SJCRH30 (cell line): ENCODE measurements around the gene AGT. TPM values are rescaled to one million over a fixed set of nuclear protein-coding genes. Genes with fewer than 3 reads are reported as not detected.
A peak's percentile ranks its signal among the peaks of the same experiment; 100 is the strongest.
"Not testable (repeated sequence)": the region's sequence is repeated elsewhere in the genome, so short reads cannot be mapped to it uniquely, and the experiment has no call there.

Experiments used
- DNase-seq, 2 experiments: peaks; one replicate each; pipeline ENCODE4 v3.0.0-alpha.2; 2015 to 2020
- H3K27ac ChIP-seq: fragments of 250-450 bp; sonication (Bioruptor Pico); 2 replicates; pipeline ENCODE4 v1.5.1; 2020; ENCODE audit warnings: mild to moderate bottlenecking, moderate library complexity
- H3K27me3 ChIP-seq: fragments of 250-450 bp; sonication (Bioruptor Pico); 2 replicates; pipeline ENCODE4 v1.5.1; 2020; ENCODE audit warnings: mild to moderate bottlenecking, moderate library complexity
- H3K36me3 ChIP-seq: fragments of 250-450 bp; sonication (Bioruptor Pico); 2 replicates; pipeline ENCODE4 v1.5.1; 2020; ENCODE audit warnings: mild to moderate bottlenecking, moderate library complexity
- H3K4me1 ChIP-seq: fragments of 250-450 bp; sonication (Bioruptor Pico); 2 replicates; pipeline ENCODE4 v1.5.1; 2020; ENCODE audit warnings: mild to moderate bottlenecking, moderate library complexity
- H3K4me3 ChIP-seq: fragments of 250-450 bp; sonication (Bioruptor Pico); 2 replicates; pipeline ENCODE4 v1.5.1; 2020; ENCODE audit warnings: mild to moderate bottlenecking, moderate library complexity
- H3K9me3 ChIP-seq: fragments of 250-450 bp; sonication (Bioruptor Pico); replicated peaks from 2 replicates; pipeline ENCODE4 v1.5.1; 2020; ENCODE audit warnings: mild to moderate bottlenecking, moderate library complexity
- total RNA-seq: library from RNA; depleted of rRNA; stranded (reverse); fragments of >200 nt; shearing (Covaris generic); gene quantifications from 2 replicates; pipeline ENCODE4 v1.2.3, GENCODE V29; 2014

The AGT gene
- total RNA-seq, 1 experiment from 2014 or later = 1.8 TPM

GRCh38 chr1:230706020-230706699 is 7.8 kb downstream of the AGT start:
- no peak overlapping the region for H3K27ac ChIP-seq
- H3K36me3 ChIP-seq = no peaks in the 10 kb centered on the region
- no peaks in the 10 kb centered on the region for H3K27me3 ChIP-seq
- no peak overlapping the region for H3K4me3 ChIP-seq
- H3K4me1 ChIP-seq = no peaks in the 10 kb centered on the region
- no peaks in the 10 kb centered on the region for H3K9me3 ChIP-seq
- DNase-seq = no peak

- no peak for DNase-seq
- Histone ChIP-seq H3K27ac (no peak overlapping the region), H3K9me3 (no peaks in the 10 kb centered on the region), H3K4me1 (no peaks in the 10 kb centered on the region), H3K27me3 (no peaks in the 10 kb centered on the region), H3K36me3 (no peaks in the 10 kb centered on the region), H3K4me3 (no peak overlapping the region)
Observed at GRCh38 chr1:230705289-230706019, 8.5 kb downstream of the AGT start.

GRCh38 chr1:230704830-230705229 is 9.1 kb downstream of the AGT start:
- Histone ChIP-seq H3K27me3 (no peaks in the 10 kb centered on the region), H3K9me3 (no peaks in the 10 kb centered on the region), H3K36me3 (no peaks in the 10 kb centered on the region), H3K27ac (no peak overlapping the region), H3K4me1 (no peaks in the 10 kb centered on the region), H3K4me3 (no peak overlapping the region)
- DNase-seq = no peak

- Histone ChIP-seq H3K27me3 (no peaks in the 10 kb centered on the region), H3K9me3 (no peaks in the 10 kb centered on the region), H3K4me1 (no peaks in the 10 kb centered on the region), H3K27ac (no peak overlapping the region), H3K4me3 (no peak overlapping the region), H3K36me3 (no peaks in the 10 kb centered on the region)
- DNase-seq = no peak
Observed at GRCh38 chr1:230703679-230704385, 10.1 kb downstream of the AGT start.

GRCh38 chr1:230702934-230703678 is 10.8 kb downstream of the AGT start:
- H3K27ac ChIP-seq = no peak overlapping the region
- H3K36me3 ChIP-seq = no peaks in the 10 kb centered on the region
- no peak overlapping the region for H3K4me3 ChIP-seq
- DNase-seq = no peak
- no peaks in the 10 kb centered on the region for H3K4me1 ChIP-seq
- no peaks in the 10 kb centered on the region for H3K9me3 ChIP-seq
- no peaks in the 10 kb centered on the region for H3K27me3 ChIP-seq

GRCh38 chr1:230701895-230702768 is 11.8 kb downstream of the AGT start:
- no peak for DNase-seq
- H3K4me1 ChIP-seq = no peaks in the 10 kb centered on the region
- H3K4me3 ChIP-seq = no peak overlapping the region
- H3K9me3 ChIP-seq = no peaks in the 10 kb centered on the region
- no peak overlapping the region for H3K27ac ChIP-seq
- H3K27me3 ChIP-seq = no peaks in the 10 kb centered on the region
- H3K36me3 ChIP-seq = no peaks in the 10 kb centered on the region

- no peak for DNase-seq
- Histone ChIP-seq H3K27ac (no peak overlapping the region), H3K4me1 (no peaks in the 10 kb centered on the region), H3K36me3 (no peaks in the 10 kb centered on the region), H3K9me3 (no peaks in the 10 kb centered on the region), H3K4me3 (no peak overlapping the region), H3K27me3 (no peaks in the 10 kb centered on the region)
Observed at GRCh38 chr1:230701434-230701833, 12.5 kb downstream of the AGT start.

GRCh38 chr1:230700132-230700531 is 13.8 kb downstream of the AGT start:
- no peak overlapping the region for H3K27ac ChIP-seq
- H3K27me3 ChIP-seq = no peaks in the 10 kb centered on the region
- H3K4me1 ChIP-seq = no peaks in the 10 kb centered on the region
- H3K4me3 ChIP-seq = no peak overlapping the region
- H3K9me3 ChIP-seq = no peaks in the 10 kb centered on the region
- no peak for DNase-seq
- H3K36me3 ChIP-seq = no peaks in the 10 kb centered on the region

GRCh38 chr1:230699716-230700115 is 14.2 kb downstream of the AGT start:
- no peaks in the 10 kb centered on the region for H3K27me3 ChIP-seq
- no peak for DNase-seq
- no peaks in the 10 kb centered on the region for H3K9me3 ChIP-seq
- H3K36me3 ChIP-seq = no peaks in the 10 kb centered on the region
- H3K4me1 ChIP-seq = no peaks in the 10 kb centered on the region
- H3K27ac ChIP-seq = no peak overlapping the region
- H3K4me3 ChIP-seq = no peak overlapping the region

- H3K4me3 ChIP-seq, H3K36me3 ChIP-seq, H3K27me3 ChIP-seq, H3K27ac ChIP-seq, DNase-seq, H3K9me3 ChIP-seq, H3K4me1 ChIP-seq: not testable (repeated sequence)
Observed at GRCh38 chr1:230698964-230699363, 15.0 kb downstream of the AGT start.

GRCh38 chr1:230698130-230698529 is 15.8 kb downstream of the AGT start:
- Histone ChIP-seq H3K4me1 (no peaks in the 10 kb centered on the region), H3K4me3 (no peak overlapping the region), H3K36me3 (peaks cover 5% of the 10 kb centered on the region; the same call in 1 of the 2 replicates), H3K27ac (no peak overlapping the region), H3K27me3 (no peaks in the 10 kb centered on the region), H3K9me3 (no peaks in the 10 kb centered on the region)
- no peak for DNase-seq

GRCh38 chr1:230696722-230697437 is 17.0 kb downstream of the AGT start:
- no peaks in the 10 kb centered on the region for H3K9me3 ChIP-seq
- no peak for DNase-seq
- H3K27ac ChIP-seq = no peak overlapping the region
- H3K4me3 ChIP-seq = no peak overlapping the region
- peaks cover 14% of the 10 kb centered on the region for H3K36me3 ChIP-seq
- no peaks in the 10 kb centered on the region for H3K27me3 ChIP-seq
- H3K4me1 ChIP-seq = no peaks in the 10 kb centered on the region

- H3K36me3 ChIP-seq = peaks cover 21% of the 10 kb centered on the region
- H3K9me3 ChIP-seq = no peaks in the 10 kb centered on the region
- no peak overlapping the region for H3K4me3 ChIP-seq
- peak in 1 of 2 experiments; percentile 11 for DNase-seq
- H3K27me3 ChIP-seq = no peaks in the 10 kb centered on the region
- no peak overlapping the region for H3K27ac ChIP-seq
- no peaks in the 10 kb centered on the region for H3K4me1 ChIP-seq
Observed at GRCh38 chr1:230696218-230696617, 17.7 kb downstream of the AGT start.
